Posterior cingulate gyrus (tissue), 11 donors: ENCODE data around the gene PAFAH2.

Experiments
- DNase-seq, 10 donors: peaks; one replicate each; pipeline versions ENCODE4 v3.0.0 to v3.0.0-alpha.2; 2020 to 2021; ENCODE audit warnings: mixed read lengths in 3 of 10
- intact Hi-C: fragments of 100-400 bp; cut with DNase I; formaldehyde crosslinking; loops from one replicate; pipeline ENCODE4 v1.15.1; 2023

Gene PAFAH2

DNA sequence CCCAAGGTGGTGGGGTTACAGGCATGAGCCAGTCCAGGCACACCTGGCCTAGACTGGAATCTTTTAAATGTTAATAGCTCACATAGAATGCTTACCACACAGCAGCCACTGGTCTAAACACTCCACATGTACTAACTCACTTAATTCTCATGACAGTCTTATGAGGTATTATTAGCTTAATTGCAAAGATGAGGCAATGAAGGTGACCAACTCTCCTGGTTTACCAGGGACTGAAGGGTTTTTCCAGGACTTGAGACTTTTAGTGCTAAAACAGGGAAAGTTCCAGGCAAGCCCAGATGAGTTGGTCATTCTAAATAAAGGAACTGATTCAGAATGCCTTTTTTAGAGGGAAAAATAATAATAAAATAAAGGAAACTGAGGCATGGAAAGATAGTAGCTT is 84.7 kb downstream of the PAFAH2 start:
- intact Hi-C loops: no loop called here
- DNase-seq: no peak

DNA sequence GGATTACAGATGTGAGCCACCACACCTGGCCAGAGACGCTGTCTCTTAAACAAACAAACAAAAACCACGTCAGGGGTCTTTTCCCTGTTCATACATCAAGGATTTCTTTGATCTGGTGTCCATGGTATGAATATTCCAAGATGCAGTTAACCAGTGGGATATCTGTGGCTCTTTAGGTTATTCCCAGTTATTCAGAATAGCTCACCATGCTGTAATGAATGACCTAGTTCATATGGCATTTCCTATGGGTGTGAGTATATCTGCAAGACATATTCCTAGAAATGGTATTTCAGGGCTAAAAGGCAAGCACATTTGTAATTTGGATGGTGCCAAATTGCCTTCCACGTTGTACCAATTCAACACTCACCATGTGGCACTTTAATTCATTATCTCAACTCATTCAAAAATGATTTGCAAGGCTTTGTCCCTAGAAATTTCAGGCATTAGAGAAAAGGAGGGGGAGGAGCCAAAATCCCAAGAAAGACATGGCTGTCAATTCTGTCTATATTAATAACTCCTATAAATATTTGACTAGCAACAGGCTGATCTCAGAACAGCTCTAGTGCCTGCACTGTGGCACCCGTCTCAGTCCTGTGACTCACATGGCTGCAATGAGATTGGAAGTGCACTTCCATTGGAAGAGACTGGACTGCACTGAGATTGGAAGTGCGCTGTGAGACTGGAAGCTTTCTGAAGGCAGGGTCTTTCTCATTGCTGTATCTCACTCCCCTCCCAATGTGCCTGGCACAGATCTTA is 85.6 kb downstream of the PAFAH2 start:
- intact Hi-C loops: no loop called here
- DNase-seq: peak in 1 of 10 donors; percentile 3

DNA sequence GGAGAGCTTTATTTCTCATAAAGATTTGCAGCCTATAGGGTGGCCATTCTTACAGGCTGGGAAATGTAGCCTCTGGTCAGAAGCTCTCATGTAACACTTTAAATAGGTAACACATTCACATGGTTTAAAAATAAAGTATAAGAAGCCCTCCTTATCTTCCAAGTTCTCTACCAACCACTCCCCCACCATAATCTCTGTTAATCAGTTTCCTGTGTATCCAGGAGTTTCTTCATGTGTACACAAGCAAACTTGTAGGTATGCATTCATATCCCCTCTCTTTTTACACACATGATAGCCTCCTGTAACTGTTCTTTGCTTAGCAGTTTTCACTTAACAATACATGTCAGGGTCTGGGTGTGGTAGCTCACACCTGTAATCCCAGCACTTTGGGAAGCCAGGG is 86.7 kb downstream of the PAFAH2 start:
- no peak for DNase-seq
- intact Hi-C loops: no loop called here
